Stimulated activated CD4-positive, alpha-beta T cell treated with anti-CD3 and anti-CD28 coated beads, Interleukin-12 subunit alpha, Interleukin-12 subunit beta, amount 100 ng/mL, for 4 hours (primary cell): ENCODE results near the gene ST7L.

Source experiments
- DNase-seq: peaks from one replicate; pipeline ENCODE4 v3.0.0-alpha.2; 2020

The ST7L gene

DNA sequence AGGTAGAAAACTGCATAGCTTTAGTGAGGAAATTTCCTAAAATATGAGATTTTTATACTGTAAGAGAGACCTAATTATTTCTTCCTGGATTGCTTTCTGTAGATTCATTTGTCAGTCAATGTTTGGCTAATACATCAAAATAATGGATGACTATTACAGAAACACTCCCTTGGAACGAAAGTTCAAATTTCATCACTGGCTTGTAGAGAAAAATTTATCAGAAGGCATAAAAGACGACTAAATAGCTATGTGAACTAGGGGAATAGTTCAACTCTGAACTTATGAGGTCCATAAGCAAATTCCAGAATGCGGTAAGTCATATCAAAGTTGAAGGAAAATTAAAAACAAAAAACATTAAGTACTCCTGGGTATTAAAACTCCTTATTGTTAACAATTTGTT, 74.2 kb downstream of the ST7L start:
- no peak for DNase-seq

DNA sequence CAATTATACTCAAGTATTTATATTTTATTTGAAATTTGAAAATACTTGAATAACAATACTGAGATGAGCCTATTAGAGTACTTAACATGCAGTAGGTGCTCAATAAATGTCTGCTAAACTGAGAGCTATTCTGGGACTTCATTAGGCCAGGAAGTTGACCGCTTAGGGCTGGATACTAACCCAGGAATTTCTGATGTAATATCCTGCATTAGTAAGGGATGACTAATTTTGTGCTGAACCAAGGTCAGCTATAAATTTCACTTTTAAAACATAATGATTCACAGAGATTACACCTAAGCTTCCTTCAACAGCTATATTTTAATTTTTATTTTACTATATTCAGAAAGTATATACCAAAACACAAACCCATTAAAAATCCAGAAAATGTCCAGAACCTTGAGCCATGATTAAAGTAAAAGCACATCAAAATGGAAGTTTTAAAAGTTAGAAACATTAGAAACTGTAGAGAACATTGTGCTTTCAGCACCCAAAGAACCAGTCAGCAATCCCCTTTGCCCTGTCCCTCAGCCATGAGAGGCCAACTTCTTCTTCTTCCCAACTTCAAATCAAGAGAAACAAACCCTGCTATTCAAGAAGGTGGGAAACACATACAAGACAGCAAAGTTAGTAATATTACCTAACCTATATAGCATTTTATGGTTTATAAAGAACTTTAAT, 74.8 kb downstream of the ST7L start:
- DNase-seq: no peak

DNA sequence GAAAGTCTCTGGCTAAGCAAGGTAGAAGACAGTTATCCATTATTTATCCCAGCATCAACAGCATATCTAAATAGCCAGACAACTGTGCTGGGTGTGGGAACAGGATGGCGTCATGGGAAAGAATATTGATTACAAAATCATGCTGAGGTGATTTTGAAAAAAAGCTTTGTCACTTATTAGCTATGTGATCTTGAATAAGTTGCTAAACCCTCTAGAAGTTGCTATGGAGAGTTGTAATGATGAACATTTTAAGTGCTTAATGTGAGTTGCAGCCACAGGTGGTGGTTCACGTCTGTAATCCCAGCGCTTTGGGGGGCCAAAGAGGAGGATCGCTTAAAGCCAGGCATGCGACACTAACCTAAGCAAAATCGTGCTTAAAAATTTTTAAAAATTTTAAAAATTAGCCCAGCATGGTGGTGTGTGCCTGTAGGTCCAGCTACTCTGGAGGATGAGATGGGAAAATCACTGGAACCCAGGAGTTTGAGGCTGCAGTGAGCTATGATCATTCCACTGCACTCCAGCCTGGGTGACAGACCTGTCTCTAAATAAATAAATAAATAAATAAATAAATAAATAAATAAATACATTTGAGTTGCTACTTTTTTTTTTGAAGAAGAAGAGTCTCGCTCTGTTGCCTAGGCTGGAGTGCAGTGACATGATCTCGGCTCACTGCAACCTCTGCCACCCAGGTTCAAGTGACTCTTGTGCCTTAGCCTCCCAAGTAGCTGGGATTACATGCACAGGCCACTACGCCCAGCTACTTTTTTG, 76.6 kb downstream of the ST7L start:
- no peak for DNase-seq

DNA sequence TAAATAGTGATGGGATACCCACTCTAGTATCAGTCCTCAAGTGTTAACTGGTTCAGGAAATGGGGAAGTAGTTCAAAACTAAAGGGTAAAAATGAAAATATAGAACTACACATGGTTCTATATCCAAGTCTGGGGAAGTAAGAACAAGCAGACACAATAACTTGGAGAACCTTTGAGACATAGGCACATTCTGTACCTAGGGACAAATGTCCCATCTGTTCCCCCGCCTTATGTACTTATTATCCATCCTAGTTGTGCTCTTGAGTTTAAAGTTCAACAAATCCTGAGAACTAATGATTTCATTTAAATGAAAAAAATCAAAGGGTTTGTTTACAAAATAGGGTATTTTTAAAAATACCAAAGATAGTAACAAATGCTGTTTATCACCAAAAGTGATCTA, 77.6 kb downstream of the ST7L start:
- DNase-seq: no peak

DNA sequence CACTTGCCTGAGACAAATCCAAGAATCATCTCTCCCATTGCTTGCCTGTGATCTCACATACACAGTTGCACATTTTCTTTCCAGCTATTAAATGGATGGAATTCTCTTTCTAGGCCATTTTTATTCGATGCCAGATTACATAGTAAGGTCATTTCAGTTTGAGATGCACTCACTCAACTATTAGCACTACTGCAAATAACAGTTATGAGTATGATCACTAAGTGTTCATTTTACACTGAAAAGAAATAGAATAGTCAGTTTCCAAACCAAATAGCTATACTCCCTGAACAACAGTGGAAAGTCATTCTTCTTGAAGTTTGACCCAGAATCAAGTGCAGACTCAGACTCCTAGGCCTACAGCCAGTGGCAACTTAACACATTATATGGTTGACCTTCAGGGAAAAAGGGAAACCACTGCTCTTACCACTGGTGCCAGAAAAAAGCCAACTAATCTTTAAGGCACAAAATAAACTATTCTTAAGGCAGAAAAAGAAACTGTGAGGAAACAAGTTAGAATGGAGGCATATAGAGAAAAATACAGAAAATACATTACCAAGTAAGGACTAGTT, 78.6 kb downstream of the ST7L start:
- no peak for DNase-seq

DNA sequence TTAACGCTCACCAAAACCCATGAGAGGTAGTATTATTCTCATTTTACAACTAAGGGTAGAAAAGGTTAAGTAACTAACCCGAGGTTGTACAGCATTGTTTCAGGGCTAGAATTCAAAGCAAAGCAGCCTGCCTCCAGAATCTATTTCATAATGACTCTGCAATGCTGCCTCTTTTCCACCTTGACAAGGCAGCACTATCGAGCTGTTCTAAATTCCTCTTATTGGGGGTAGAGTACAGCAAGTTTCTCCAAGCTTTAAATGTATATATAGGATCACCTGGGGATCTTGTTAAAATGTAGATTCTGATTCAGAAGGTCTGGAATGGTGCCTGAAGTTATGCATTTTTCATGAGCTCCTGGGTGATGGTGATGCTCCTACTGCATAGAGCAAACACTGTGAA, 80.1 kb downstream of the ST7L start:
- no peak for DNase-seq

DNA sequence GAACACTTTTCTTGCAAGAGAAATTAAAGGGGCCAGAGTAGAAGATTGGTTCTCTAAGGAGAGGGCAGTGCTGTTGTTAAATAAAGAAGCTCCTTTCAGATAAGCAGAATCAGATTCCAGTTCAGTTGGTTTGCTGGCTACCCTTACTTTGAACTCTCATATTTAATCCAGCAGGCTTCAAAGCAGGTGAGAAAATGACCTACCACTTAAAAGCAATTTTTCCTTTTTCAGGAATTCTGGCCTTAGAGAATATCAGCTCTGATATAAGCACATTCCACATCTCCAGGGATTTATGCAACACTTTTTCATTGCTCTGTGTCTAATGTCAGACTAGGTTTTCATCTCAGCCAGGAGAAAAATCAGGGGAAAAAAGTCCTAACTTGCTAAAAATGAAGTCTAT, 81.5 kb downstream of the ST7L start:
- DNase-seq: no peak

DNA sequence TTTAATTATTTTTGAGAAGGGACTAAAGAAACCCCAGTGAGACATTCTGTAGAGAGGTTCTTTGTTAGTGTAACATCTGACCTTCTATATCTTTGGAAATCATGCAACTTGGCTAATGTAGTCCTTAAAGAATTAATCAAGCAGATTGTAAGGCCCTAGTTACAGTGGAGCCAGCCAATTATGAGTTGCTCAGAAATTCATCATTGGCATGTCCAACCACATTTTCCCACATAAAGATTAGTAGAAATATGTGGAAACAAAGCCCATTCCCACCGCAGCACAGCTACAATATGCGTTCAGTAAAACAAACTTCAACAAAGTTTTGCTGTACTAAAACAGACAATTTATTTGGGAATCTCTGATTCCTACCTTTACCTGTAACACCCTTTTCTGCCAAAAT, 82.4 kb downstream of the ST7L start:
- DNase-seq: no peak

DNA sequence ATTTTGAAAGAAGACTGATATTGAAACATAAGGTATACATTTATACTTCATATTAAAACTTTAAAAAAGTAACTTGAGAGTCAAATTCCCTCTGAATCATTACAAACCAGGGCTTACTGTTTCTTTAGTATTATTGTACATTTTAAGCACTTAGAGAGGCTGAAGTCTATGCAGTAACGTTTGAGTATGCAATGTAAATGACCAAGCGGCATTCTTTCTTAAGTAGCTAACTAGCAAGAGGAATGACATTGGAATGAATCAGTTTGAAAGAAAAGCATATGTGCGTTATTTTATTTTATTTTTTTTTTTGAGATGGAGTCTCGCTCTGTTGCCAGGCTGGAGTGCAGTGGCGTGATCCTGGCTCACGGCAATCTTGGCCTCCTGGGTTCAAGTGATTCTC, 85.9 kb downstream of the ST7L start:
- no peak for DNase-seq

DNA sequence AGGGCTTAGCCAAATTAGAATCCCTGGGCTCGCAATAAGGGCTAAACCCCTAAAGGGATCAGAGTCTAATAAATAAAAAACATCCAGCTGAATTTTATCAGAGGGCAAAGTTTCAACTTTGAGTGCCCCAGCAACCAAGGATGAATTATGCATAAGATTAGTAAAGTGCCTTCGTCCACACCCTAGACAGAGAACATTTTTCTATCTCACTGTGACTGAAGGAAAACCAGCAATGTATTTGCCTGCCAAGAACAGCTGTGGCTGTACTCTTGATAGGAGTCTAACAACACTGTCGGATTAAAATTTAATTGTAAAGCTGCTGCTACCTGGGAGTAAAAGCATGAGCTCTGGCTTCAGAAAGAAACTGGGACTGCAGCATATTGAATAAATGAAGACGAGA, 86.9 kb downstream of the ST7L start:
- no peak for DNase-seq

DNA sequence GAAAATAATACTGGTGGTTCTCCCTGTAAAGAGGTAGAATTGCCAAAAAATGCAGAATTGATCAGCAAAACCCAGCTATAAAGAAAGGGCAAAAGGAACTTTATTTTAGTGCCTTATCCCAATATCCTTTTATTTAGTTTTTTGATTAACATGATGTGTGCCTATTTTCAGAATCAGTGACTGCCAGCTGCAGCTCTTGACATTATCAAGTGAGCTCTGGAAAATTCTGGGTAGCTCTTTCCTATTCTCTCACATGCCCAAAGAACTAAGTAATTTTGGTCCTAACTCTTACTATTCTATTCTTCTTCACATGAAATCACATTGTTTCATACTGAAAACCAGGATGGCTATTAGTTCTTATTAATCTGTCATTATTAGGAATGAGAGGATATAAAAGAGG, 88.1 kb downstream of the ST7L start:
- DNase-seq: no peak

DNA sequence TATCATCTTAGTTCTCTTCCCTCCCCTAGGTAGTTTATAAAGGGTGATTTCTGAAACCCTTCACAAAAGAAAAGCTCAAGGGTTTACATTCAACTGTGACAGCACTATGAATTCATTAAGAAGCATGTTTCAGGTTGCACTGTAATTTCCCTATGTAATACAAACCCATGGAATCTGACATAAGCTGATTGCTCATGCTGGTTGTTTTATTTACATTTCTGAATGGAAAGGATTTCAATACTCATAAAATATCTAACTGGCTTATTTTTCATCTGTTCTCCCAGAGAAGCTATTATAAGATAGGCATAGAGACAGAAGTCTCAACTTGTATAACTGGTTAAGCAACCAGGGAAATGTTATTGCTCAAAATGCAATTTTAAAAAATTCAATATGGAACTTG, 89.6 kb downstream of the ST7L start:
- no peak for DNase-seq

DNA sequence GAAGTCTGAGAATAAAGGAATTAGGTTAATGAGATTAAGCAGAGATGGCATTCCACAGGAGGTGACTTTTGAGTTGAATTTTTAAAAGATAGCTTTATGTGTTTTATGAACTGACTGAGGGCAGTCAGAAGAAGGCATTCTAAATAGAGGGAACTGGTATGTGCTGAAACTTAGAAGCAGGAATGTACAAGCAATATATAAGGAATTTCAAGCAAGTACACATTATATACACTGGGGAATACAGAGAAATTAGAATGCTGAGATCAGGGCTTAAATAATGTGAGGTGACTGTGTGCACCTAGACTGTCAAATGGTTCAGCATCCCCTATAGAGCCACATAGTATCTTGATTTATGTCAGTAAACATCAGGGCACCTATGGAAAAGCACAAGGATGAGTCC, 90.9 kb downstream of the ST7L start:
- no peak for DNase-seq

DNA sequence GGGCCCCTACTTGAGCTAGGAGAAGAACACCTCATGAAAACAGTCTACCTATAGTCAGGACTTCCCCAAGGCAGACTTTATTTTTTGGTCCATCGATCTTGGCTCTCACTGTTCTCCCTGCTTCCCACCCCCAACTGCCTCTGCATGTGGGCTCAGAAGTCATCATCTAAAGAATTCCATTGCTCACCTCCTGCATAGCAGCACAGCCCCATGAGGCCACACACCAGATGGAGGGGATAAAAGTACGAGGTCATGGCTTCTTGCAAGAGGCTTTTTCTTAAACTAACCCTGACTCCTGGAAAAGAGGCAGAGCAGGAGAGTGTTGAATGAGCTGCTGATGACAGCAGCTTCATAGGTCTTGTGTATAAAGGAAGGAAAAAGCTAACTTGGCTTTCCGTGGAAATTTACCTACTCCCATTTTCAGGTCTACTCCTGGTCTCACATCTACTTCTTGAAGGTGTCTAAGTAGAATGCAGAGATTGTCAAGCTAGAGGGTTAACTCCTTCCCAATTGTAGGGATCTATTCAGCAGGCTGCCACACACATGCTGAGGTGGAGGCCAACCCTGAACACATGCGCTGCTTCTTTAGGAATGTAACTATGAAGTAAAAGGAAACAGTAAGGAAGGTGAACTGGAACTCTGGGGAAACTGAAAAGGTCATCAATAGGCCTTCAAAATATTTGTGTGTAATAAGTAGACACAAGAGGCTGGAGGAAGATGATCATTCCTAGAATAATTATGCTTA, 91.5 kb downstream of the ST7L start:
- no peak for DNase-seq

DNA sequence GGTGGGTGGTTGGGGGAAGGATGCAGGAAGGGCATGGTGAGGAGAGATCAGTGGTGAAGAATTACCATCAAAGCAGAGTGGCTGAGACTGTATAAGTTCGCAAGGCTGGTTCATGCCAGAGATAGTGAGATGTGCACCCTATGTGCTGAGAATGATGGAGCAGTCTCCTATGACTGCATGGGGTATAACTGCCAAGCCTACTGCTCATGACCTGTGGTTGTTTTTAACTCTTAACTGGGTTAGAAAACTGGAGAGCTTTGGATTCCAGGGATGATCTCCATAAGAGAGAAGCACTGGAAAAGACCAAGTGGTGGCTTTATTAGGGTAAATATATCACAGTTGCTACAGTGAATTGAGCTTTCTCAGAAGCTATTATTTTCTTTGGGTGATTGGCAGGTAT, 94.0 kb downstream of the ST7L start:
- DNase-seq: no peak

DNA sequence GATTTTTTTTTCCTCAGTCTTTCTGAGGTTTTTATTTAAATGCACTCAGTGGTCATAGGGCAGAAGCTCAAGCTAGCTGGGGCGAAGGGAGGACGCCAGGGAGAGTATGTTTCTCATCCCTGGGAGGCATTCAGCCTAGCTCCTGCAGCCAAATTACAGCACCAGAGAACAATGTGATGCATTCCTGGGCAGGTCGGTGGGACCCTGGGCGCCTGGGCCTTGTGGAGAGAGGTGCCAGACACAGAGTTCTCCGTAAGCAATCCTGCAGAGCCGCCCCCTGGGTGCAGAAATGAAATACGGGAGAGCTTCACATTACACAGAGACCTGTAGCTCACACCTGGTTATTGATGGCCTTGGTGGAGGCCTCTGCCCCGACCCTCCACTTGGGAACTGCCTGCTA, 94.7 kb downstream of the ST7L start:
- DNase-seq: no peak

DNA sequence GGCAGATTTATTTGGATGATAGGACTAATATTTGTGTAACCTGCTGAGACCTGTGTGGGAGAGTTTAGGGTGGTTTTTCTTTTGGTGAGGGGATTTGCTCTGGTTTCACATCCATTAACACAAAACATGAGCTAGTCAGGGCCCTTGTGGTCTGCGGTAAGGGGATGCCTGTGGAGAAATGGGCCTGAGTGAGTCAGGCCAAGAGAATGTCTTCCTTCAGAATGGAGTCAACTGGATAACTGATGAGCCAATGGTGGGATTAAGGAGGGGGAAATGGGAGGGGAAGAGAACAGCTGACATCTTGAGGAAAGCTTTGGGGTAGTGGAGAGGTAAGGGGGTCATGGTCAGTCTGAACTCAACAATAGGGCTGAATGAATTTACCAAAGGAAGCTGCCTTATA, 96.3 kb downstream of the ST7L start:
- no peak for DNase-seq

DNA sequence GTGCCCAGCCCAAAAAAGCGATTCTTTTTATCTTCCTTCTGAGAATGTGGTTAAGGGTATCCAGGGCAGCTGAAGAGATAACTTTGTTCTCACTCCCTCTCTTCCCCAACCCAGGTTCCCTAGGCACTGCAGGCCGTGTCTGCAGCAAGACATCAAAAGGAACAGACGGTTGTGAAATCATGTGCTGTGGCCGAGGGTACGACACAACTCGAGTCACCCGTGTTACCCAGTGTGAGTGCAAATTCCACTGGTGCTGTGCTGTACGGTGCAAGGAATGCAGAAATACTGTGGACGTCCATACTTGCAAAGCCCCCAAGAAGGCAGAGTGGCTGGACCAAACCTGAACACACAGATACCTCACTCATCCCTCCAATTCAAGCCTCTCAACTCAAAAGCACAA, 98.8 kb downstream of the ST7L start:
- no peak for DNase-seq

DNA sequence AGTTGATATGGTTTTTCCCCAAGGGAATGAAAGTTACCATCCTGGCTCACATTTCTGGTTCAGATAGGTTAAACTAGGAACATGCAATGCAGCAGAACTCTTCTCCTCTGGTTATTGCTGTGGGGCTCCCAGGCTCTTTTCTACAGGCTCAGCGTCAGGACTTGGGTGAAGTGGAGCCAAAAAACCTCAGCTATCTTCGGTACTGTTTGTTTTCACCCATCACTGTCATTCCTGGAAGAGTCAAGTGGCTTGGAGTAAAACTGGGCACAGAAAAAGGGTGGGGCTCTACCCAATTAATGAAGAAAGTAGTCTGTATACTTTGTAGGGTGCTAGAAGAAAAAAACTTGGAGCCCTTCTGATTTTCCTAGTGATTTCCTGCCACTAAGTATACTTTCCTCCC, 100.8 kb downstream of the ST7L start:
- no peak for DNase-seq

DNA sequence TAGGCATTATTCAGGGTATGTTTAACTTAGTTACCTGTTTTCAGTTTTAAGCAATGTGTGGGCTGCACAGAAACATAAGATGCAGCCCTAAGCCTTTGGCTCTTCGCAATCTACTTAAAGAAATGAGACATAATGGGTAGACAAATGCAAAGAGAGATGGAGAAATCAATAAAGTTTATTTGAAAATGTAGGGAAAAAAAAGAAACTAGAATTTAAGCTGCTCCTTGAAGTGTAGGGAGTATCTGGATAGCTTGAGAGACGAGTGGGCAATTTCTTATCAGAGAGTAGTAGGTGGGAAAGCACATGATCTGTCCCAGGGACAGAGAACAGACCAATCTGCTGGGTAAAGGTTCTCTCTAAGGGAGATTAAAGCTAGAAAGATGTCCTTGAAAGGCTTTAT, 101.3 kb downstream of the ST7L start:
- DNase-seq: no peak

DNA sequence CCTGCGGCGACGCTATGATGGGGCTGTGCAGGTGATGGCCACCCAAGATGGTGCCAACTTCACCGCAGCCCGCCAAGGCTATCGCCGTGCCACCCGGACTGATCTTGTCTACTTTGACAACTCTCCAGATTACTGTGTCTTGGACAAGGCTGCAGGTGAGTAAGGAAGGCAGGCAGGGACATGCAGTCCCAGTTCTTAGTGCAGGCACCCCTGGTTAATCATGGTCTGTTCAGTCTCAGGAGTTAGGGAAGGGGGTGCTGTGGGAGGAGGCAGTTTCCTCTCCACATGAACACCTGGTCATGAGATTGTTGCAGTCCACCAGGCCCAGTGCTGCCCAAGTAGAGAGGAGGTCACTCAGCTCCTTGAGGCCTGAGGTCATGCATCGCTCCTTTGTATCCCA, 101.7 kb downstream of the ST7L start:
- no peak for DNase-seq

DNA sequence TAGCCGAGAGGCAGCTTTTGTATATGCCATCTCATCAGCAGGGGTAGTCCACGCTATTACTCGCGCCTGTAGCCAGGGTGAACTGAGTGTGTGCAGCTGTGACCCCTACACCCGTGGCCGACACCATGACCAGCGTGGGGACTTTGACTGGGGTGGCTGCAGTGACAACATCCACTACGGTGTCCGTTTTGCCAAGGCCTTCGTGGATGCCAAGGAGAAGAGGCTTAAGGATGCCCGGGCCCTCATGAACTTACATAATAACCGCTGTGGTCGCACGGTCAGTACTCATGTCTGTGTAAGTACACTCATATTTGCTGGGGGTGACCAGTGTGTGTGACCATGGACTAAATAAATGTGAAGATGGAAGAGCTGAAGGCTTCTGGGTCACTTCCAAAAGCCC, 102.8 kb downstream of the ST7L start:
- DNase-seq: no peak

DNA sequence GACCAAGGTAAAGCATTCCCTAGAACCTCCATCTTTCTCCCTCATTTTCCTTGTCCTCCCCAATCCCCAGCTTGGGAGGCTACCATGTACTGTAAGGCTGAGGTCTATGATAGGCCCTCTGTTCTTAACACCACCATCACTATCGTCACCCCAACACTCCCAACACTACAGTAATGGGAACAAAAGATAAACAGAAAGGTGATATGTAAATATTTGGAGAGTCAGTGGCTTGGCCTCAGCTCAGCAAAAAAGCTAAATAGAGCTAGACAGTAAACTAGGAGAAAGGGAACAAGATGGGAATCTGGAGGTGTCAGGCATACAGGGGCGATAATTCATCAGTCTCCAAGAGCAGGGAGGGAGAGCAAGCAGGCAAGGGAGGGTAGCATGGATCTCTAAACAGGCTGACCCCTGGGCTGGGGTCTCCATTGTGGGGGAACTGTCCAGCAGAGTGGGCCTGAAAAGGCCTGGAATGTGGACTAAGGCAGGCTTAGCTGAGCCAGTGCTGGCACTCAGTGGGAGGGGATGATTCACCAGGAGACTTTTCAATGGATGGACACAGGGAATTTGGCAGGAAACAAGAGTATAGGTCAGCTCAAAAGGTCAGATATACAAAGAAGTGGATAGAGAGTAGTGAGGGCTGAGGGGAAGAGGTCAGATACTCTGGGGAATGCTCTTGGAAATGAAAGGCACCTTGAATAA, 103.5 kb downstream of the ST7L start:
- DNase-seq: no peak
